ENCODE measurements around the gene GPS1. TPM values are rescaled to one million over a fixed set of nuclear protein-coding genes. Genes with fewer than 3 reads are reported as not detected.

Gene GPS1
- total and polyA plus RNA-seq, 2 of the 4 experiments (the other 2 are of a cell fraction) = 157 to 181 TPM

DNA sequence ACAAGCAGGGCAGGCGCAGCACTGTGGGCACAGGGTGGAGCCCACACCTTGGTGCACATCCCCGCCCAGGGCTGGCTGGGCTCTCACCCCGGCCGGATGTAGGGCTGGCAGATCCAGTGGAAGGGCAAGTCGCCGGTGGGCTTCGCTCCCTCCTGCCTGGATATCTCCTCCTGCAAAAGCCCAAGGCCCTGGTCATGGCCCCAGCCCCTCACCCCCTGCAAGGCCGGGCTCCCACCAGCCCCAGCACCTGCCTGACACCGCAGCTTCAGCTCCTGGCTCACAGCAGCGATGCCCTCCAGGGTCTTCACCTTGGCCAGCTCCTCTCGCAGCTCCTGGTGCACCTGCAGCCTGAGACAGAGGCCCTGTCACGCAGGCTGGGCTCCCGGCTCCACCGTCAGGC, 8.9 kb downstream of the GPS1 start:
- CTCF ChIA-PET = no interaction called here
- peaks cover 5 to 30% of the 10 kb centered on the region in 2 experiments; a peak in 2 of 4 replicates for H3K79me1 ChIP-seq (ENCODE audit: low read depth in 1 of 2, low read length in 2 of 2)
- dilution Hi-C loops (cut with HindIII; ENCODE audit: low sequenced_read_pairs, unreplicated experiment) = no loop called here
- TF ChIP-seq BHLHE40 (IDR thresholded peaks at IDR 0.05; ENCODE audit: low read depth, low read length) (no peak), USF2 (IDR thresholded peaks at IDR 0.05; ENCODE audit: low read depth, low read length) (no peak)
- no peaks in the 10 kb centered on the region for H3K9me3 ChIP-seq (ENCODE audit: control insufficient read depth, insufficient read depth, low read length)
- H4K91ac ChIP-seq (ENCODE audit: insufficient read depth, low read depth, low read length) = no peak overlapping the region
- H4K5ac ChIP-seq (ENCODE audit: low read depth, low read length) = no peak overlapping the region
- no peak overlapping the region for H2BK120ac ChIP-seq (ENCODE audit: low read depth, low read length)
- H3K4me2 ChIP-seq (ENCODE audit: low read depth, low read length) = no peak overlapping the region
- H2AK5ac ChIP-seq (ENCODE audit: low read depth, low read length) = no peak overlapping the region
- peaks cover 70% of the 10 kb centered on the region for H3K36me3 ChIP-seq (ENCODE audit: control insufficient read depth, insufficient read depth, low read length)
- H3K14ac ChIP-seq (replicated peaks; ENCODE audit: low read depth, low read length) = no peak overlapping the region
- POLR2A ChIA-PET (ENCODE audit: unreplicated experiment) = no interaction called here
- no peak for ATAC-seq (ENCODE audit: low read depth)
- H3K4ac ChIP-seq (ENCODE audit: low read depth, low read length) = no peak overlapping the region
- H3K9me1 ChIP-seq (ENCODE audit: insufficient read depth, low read length) = no peaks in the 10 kb centered on the region
- no peak overlapping the region for H2AFZ ChIP-seq (replicated peaks; ENCODE audit: low read length, poor library complexity)
- H3K27ac ChIP-seq (ENCODE audit: insufficient read depth, low read length) = no peak overlapping the region
- in situ Hi-C loops (cut with MboI; ENCODE audit: low sequenced_read_pairs) = no loop called here
- intact Hi-C loops (cut with micrococcal nuclease) = no loop called here
- H4K8ac ChIP-seq (ENCODE audit: low read depth in 2 of 2, low read length in 2 of 2) = no peak overlapping the region
- H3K9ac ChIP-seq (ENCODE audit: low read depth, low read length) = no peak overlapping the region
- H2BK20ac ChIP-seq (ENCODE audit: low read depth, low read length) = no peak overlapping the region
- no peak overlapping the region for H2BK5ac ChIP-seq (ENCODE audit: low read depth, low read length, poor library complexity, severe bottlenecking)
- 91% methylated on average over 8 of the region's 14 CpGs; no CpG with 5 or more reads in 1 of the 2 experiments for WGBS, 2 experiments (ENCODE audit: extremely low coverage in 2 of 2, insufficient read length in 1 of 2)
- no peak overlapping the region for H2AK9ac ChIP-seq (replicated peaks; ENCODE audit: low read depth, low read length, poor library complexity)
- peaks cover 6% of the 10 kb centered on the region for H3K4me1 ChIP-seq (ENCODE audit: control insufficient read depth, insufficient read depth, low read length)
- DNase-seq = no peak
- H4K20me1 ChIP-seq (ENCODE audit: insufficient read depth, low read length) = peaks cover 3% of the 10 kb centered on the region
- H3K23ac ChIP-seq (ENCODE audit: low read depth, low read length) = no peak overlapping the region
- no TSS peak for BruUV-seq (replicated peaks)
- no peak overlapping the region for H3K18ac ChIP-seq (ENCODE audit: low read depth, low read length)
- no peaks in the 10 kb centered on the region for H3K27me3 ChIP-seq (ENCODE audit: control insufficient read depth, insufficient read depth, low read length)
- no peak overlapping the region for H3K4me3 ChIP-seq (ENCODE audit: insufficient read depth, low read depth, low read length)
- H2BK15ac ChIP-seq (ENCODE audit: low read depth, low read length) = no peak overlapping the region
- H3K56ac ChIP-seq (ENCODE audit: extremely low read depth, insufficient read depth, low read length) = no peak overlapping the region

Data from IMR-90 (cell line).